GM19238 (cell line): Measurements from ENCODE around the gene MT3.
"Not testable (repeated sequence)": the region's sequence is repeated elsewhere in the genome, so short reads cannot be mapped to it uniquely, and the experiment has no call there.

Source experiments
- DNase-seq: peaks from one replicate; pipeline ENCODE4 v3.0.0; 2011; ENCODE audit warnings: low spot score; ENCODE audit not compliant: insufficient read length

The MT3 gene

GRCh38 chr16:56580391-56581048 lies 8.8 kb upstream of the MT3 start:
- no peak for DNase-seq

DNA sequence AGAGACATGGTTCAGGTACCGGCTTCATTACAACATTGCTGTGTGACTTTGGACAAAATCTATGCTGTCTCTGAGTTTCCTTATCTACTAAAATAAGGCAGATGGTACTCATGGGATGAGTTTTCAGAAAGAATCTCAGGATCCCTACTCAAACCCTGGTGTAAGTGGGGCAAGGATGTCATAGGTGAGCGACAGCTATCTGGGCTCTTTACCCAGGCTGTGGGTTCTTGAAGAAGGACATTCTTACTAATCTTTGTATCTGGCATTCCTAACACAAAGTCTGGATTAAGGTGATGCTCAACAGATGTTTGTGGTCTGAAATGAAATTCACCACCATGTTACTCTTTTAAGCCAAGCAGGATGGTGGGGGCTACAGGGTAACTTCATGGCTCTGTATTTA lies 6.4 kb upstream of the MT3 start:
- DNase-seq: not testable (repeated sequence)

GRCh38 chr16:56583351-56584168 lies 5.8 kb upstream of the MT3 start:
- DNase-seq: no peak

DNA sequence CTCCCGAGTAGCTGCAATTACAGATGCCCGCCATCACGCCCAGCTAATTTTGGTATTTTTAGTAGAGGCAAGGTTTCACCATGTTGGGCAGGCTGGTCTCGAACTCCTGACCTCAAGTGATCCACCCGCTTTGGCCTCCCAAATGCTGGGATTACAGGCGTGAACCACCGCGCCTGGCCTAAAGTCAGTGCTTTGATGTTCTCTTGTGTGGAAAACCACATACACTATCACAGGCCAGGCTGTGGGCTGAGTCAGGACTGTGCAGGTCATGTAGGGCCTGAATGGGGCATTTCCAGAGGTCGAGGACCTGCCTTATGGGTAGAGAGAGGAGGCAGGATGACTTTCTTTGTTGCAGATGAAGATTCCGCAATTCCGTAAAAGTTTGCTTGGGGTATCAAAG lies 5.1 kb upstream of the MT3 start:
- no peak for DNase-seq

GRCh38 chr16:56588781-56589140 lies 567 bp upstream of the MT3 start:
- no peak for DNase-seq

GRCh38 chr16:56591377-56592060 lies 2.2 kb downstream of the MT3 start:
- DNase-seq: no peak

GRCh38 chr16:56593573-56594291 lies 4.4 kb downstream of the MT3 start:
- no peak for DNase-seq

DNA sequence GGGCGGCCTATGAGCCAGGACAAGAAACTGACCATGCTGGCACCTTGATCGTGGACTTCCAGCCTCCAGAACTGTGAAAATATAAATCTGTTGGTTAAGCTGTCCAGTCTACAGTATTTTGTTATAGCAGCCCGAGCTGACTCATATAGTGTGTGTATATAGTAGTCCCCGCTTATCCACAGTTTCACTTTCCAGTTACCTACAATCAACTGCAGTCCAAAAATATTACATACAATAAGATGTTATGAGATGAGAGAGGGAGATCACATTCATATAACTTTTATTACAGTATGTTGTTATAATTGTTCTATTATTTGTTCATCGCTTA lies 4.9 kb downstream of the MT3 start:
- DNase-seq: no peak

- no peak for DNase-seq
Measured at GRCh38 chr16:56600398-56600999, 11.2 kb downstream of the MT3 start.

DNA sequence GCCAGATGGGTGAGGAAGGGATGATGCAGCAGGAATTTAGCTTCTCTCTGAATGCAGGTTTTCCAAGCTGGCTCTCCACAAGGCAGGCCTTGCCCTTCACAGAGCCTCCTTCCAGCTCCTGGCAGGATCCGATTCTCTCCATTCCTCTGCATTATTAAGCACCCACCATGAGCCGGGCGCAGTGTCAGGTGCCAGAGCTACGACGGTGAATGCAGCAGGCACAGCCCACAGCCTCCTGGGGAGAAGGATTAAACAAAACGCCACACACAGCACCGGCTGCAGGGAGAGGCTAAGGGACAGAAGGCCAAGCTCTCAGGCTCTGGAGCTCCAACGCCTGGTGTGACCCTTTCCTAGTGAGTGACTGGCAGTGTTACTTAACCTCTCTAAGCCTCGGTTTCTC lies 12.0 kb downstream of the MT3 start:
- no peak for DNase-seq

- DNase-seq: no peak
Measured at GRCh38 chr16:56603589-56603988, 14.3 kb downstream of the MT3 start.

DNA sequence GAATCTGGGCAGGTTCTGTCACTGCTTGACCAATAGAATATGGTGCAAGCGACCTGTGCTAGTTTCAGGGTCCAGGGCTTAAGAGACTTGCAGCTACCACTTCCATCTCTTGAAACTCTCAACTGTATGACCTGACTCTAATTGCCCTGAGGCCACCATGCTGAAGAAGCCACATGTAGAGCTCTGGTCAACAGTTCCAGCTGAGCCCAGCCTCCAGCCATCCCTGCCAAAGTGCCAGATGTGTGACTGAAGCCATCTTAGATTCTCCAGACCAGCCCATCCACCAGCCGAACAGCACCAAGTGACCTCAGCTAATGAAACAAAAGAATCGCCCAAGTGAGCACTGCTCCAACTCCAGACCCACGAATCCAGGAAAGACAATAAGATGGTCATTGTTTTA lies 15.6 kb downstream of the MT3 start:
- no peak for DNase-seq

- DNase-seq: no peak
Measured at GRCh38 chr16:56605475-56605874, 16.1 kb downstream of the MT3 start.

DNA sequence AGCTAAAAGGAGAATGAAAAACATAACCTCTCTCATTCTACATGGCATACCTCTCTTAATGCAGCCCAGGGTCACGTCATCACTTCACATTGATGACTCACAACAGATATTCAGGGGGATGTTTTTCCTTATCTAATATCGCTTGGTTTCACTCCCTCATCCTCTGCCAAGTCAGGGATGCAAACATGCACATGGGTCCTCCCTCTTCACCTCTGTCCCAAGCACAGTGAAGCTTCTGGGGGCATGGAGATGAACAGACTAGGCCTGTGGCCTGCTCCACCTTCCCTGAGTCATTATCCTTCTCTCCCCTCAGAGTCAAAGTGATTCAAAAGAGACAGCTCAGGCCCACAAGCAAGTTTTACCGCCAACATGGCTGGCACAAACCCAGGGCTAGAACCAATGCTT lies 16.7 kb downstream of the MT3 start:
- no peak for DNase-seq

GRCh38 chr16:56606476-56607108 lies 17.3 kb downstream of the MT3 start:
- no peak for DNase-seq

DNA sequence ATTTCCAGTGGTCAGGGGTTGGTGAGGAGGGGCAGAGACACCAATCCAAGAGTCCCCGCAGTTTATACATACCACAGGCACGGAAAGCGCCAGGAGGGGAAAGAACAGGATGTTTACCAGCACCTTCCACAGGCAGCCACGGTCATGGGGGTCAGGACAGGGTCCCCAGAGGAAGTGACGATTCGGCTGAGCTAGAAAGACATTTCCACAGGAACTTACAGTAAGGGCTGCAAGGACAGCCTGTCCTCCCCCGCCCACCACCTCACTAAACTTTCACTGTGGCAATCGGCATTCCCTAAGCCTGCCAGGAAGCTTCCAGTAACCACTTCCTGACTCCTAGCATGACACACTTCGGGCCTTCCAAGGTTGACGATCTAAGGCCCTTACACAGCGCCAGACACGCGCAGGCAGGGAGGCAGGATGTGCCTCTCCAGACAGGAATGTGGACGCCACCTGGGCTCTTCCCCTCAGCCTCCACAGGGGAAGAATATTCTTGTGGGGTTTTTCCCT lies 17.8 kb downstream of the MT3 start:
- DNase-seq: no peak

- no peak for DNase-seq
Measured at GRCh38 chr16:56607675-56608042, 18.3 kb downstream of the MT3 start.

DNA sequence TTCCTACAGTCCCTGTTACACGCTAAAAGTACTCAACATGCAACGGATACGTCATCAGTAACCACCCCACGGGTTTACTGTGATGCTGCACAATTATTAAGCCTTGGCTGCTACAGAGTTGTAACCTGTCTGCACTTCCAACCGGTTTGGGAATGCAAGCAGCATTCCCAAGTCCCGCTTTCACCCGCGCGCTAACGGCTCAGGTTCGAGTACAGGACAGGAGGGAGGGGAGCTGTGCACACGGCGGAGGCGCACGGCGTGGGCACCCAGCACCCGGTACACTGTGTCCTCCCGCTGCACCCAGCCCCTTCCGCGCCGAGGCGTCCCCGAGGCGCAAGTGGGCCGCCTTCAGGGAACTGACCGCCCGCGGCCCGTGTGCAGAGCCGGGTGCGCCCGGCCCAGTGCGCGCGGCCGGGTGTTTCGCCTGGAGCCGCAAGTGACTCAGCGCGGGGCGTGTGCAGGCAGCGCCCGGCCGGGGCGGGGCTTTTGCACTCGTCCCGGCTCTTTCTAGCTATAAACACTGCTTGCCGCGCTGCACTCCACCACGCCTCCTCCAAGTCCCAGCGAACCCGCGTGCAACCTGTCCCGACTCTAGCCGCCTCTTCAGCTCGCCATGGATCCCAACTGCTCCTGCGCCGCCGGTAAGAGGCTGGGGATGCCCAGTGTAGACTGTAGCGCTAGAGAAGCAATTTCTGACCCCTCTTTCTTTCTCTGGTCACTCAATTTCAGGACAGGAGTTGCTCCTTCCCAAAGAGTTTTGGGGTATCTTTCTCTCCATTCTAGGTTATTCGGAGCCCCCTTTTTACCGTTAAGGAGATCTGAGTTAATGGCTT lies 18.9 kb downstream of the MT3 start, which contains the start of gene MT2A:
Gene MT2A (plus strand): TSS at position 542 of the 833 bp plus-strand sequence. CDS start 72 bp downstream, at position 614.
- DNase-seq: peak; percentile 92

DNA sequence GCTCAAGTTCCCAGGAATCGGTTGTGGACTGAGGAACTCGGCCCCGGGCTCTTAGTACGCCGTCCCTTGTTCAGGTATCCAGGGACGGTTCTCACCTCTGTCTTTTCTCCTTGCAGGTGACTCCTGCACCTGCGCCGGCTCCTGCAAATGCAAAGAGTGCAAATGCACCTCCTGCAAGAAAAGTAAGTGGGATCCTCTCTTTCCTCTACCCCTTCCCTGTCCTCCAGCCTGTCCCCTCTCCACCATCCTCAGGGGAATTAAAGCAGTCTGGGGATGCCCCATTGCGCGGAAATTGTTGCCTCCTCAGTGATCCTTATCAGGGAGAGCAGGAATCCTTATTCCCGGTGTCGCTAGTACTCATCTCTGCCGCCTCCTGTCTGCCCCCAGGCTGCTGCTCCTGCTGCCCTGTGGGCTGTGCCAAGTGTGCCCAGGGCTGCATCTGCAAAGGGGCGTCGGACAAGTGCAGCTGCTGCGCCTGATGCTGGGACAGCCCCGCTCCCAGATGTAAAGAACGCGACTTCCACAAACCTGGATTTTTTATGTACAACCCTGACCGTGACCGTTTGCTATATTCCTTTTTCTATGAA lies 19.6 kb downstream of the MT3 start:
- no peak for DNase-seq
